Naive thymus-derived CD4-positive, alpha-beta T cell (primary cell): ENCODE data around the gene RETN. TPM values are rescaled to one million over a fixed set of nuclear protein-coding genes. Genes with fewer than 3 reads are reported as not detected.
"Not testable (repeated sequence)": the region's sequence is repeated elsewhere in the genome, so short reads cannot be mapped to it uniquely, and the experiment has no call there.

ENCODE experiments used
- ATAC-seq: fragments of 150-1000 bp; cut with Tn5 transposase; 2 replicates; pipeline ENCODE4 v1.10.0; 2021; ENCODE audit warnings: mild to moderate bottlenecking, moderate library complexity
- CTCF ChIA-PET: fragments of 350-600 bp; sonication (Branson Sonifier 250); formaldehyde crosslinking; loops from one replicate; lab custom pipeline; 2021; ENCODE audit warnings: antibody characterized with exemption; lab: Charles Lee
- POLR2A ChIA-PET: fragments of 350-600 bp; sonication (Branson Sonifier 250); formaldehyde crosslinking; loops from one replicate; lab custom pipeline; 2021; ENCODE audit warnings: antibody characterized with exemption, inconsistent platforms; lab: Charles Lee
- DNase-seq, 9 donors: peaks; one replicate each; pipeline versions ENCODE4 v3.0.0 to v3.0.0-alpha.2; 2020 to 2022; ENCODE audit warnings: mixed read lengths in 1 of 9
- H3K27ac ChIP-seq: one replicate; pipeline ENCODE4 v1.7.0; 2013; ENCODE audit warnings: mild to moderate bottlenecking, low read depth, low read length, moderate library complexity
- H3K27me3 ChIP-seq, 2 donors: one replicate each; pipeline ENCODE4 v1.7.0; 2013; ENCODE audit warnings: low read length in 2 of 2, mild to moderate bottlenecking in 2 of 2, moderate library complexity in 2 of 2; ENCODE audit not compliant: control insufficient read depth in 2 of 2, insufficient read depth in 2 of 2
- H3K36me3 ChIP-seq, 3 experiments: 1 replicate in 2 of 3; 2 replicates in 1 of 3; pipeline ENCODE4 v1.7.0; 2013; ENCODE audit warnings: low read length in 3 of 3, mild to moderate bottlenecking in 3 of 3, moderate library complexity in 1 of 3; ENCODE audit not compliant: insufficient read depth in 3 of 3, control insufficient read depth in 2 of 3
- H3K4me1 ChIP-seq, 2 donors: one replicate each; pipeline ENCODE4 v1.7.0; 2013; ENCODE audit warnings: low read length in 2 of 2, mild to moderate bottlenecking in 2 of 2, moderate library complexity in 1 of 2; ENCODE audit not compliant: control insufficient read depth in 2 of 2, insufficient read depth in 2 of 2
- H3K4me3 ChIP-seq: 2 replicates; pipeline ENCODE4 v1.7.0; 2013; ENCODE audit warnings: mild to moderate bottlenecking, low read length
- H3K9me3 ChIP-seq, 3 experiments: 1 replicate in 2 of 3; 2 replicates in 1 of 3; pipeline ENCODE4 v1.7.0; 2013; ENCODE audit warnings: low read length in 3 of 3; ENCODE audit not compliant: control insufficient read depth in 2 of 3
- H3K27ac Mint-ChIP-seq, 9 donors: one replicate each; pipeline ENCODE4 v1.8.0; 2020 to 2022; ENCODE audit warnings: mixed read lengths in 9 of 9, mild to moderate bottlenecking in 8 of 9, moderate library complexity in 5 of 9, inconsistent platforms in 2 of 9
- H3K27me3 Mint-ChIP-seq, 5 donors: one replicate each; pipeline ENCODE4 v1.8.0; 2021 to 2022; ENCODE audit warnings: mixed read lengths in 5 of 5, mild to moderate bottlenecking in 1 of 5
- H3K36me3 Mint-ChIP-seq, 5 donors: one replicate each; pipeline ENCODE4 v1.8.0; 2020 to 2022; ENCODE audit warnings: mixed read lengths in 5 of 5, mild to moderate bottlenecking in 3 of 5, inconsistent platforms in 1 of 5
- H3K4me1 Mint-ChIP-seq, 7 donors: one replicate each; pipeline ENCODE4 v1.8.0; 2020 to 2022; ENCODE audit warnings: mixed read lengths in 7 of 7, mild to moderate bottlenecking in 3 of 7, inconsistent platforms in 1 of 7
- H3K4me3 Mint-ChIP-seq, 10 donors: one replicate each; pipeline ENCODE4 v1.8.0; 2020 to 2022; ENCODE audit warnings: mild to moderate bottlenecking in 10 of 10, mixed read lengths in 10 of 10, moderate library complexity in 6 of 10, inconsistent platforms in 2 of 10
- H3K9me3 Mint-ChIP-seq, 11 donors: one replicate each; pipeline ENCODE4 v1.8.0; 2020 to 2022; ENCODE audit warnings: mixed read lengths in 11 of 11, mild to moderate bottlenecking in 4 of 11, inconsistent platforms in 1 of 11, moderate library complexity in 1 of 11
- intact Hi-C, 2 donors: fragments of 100-400 bp; cut with micrococcal nuclease; formaldehyde crosslinking; loops; one replicate each; pipeline ENCODE4 v1.15.1; 2023
- polyA plus RNA-seq, 2 donors: library from polyadenylated mRNA; unstranded; fragments of 300-500 nt; fragmentation: Illumina TruSeq; gene quantifications; one replicate each; pipeline ENCODE4 v1.2.3, GENCODE V29; 2021
- total RNA-seq, 6 experiments: library from RNA in 5 of 6; stranded (reverse) in 5 of 6; gene quantifications; 1 replicate in 5 of 6; 2 replicates in 1 of 6; pipeline ENCODE4 v1.2.3 and lab custom pipeline; 2021 to 2026

RETN gene
- total and polyA plus RNA-seq, 7 experiments from 2014 or later: 3.4 TPM; not detected in 6

DNA sequence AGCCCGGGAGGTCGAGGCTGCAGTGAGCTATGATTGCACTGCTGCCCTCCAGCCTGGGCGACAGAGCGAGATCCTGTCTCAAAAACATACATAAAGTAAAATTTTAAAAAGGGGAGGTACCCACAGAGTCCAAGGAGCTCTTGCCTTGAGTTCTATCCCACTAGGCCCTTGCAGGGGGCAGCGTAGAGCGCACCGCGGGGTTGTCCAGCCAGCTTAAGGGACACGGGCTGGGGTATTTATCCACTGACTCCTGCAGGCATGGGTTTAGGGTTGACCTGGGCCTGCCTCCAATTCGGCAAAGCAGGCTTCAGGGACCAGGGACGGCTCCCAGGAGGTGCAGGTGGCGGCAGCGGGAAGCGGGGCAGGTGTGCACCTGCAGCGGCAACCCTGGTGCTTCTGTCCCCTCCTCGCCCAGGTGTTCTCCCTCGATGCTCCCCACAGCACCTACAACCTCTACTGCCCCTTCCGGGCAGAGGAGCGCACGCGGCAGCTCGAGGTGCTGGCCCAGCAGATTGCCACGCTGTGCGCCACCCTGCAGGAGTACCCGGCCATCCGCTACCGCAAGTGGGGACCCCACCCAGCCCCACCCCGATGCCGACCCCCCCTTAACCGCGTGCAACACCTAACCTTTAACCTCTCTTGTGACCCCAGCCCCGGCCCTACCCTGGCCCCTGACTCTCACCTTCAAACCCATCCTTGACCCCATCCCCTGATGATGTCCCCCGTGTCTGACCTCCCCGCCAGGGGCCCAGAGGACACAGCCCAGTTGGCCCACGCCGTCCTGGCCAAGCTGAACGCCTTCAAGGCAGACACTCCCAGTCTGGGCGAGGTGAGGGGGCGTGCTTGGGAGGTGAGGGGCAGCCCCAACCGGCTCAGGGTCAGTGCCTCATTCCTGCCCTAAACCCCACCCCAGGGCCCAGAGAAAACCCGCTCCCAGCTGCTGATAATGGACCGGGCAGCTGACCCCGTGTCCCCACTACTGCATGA is 27.3 kb upstream of the RETN start:
- no peaks in the 10 kb centered on the region for H3K9me3 ChIP-seq
- no peaks in the 10 kb centered on the region for H3K27me3 Mint-ChIP-seq
- H3K4me1 ChIP-seq: peaks cover 2 to 10% of the 10 kb centered on the region in 2 donors
- H3K4me1 Mint-ChIP-seq: peaks cover 9 to 31% (median 24%) of the 10 kb centered on the region in 7 donors
- peaks cover 0 to 59% (median 3%) of the 10 kb centered on the region in 3 experiments for H3K36me3 ChIP-seq
- H3K9me3 Mint-ChIP-seq: peaks cover 0 to 5% (median 0%) of the 10 kb centered on the region in 11 donors
- H3K4me3 ChIP-seq: no peak overlapping the region
- DNase-seq (peak in 1 of 9 donors; percentile 9), ATAC-seq (no peak)
- H3K27ac ChIP-seq: no peak overlapping the region
- intact Hi-C loops: no loop called here
- peaks cover 0 to 20% (median 8%) of the 10 kb centered on the region in 5 donors for H3K36me3 Mint-ChIP-seq
- CTCF ChIA-PET: interaction anchor here (0.7 kb wide), 1 partner anchor 158 kb away, joined by 3 read pairs; no protein-coding TSS in a partner anchor
- POLR2A ChIA-PET: interaction anchor here (0.6 to 1.2 kb wide), 5 partner anchors 12 to 314 kb away, joined by 3 to 4 read pairs (median 3); partner anchors contain the start of gene PET100
- H3K27me3 ChIP-seq: no peaks in the 10 kb centered on the region
- H3K27ac Mint-ChIP-seq: no peak overlapping the region
- no peak overlapping the region for H3K4me3 Mint-ChIP-seq

GRCh38 chr19:7642295-7643030 is 26.4 kb upstream of the RETN start:
- CTCF ChIA-PET: interaction anchor here (0.7 kb wide), 1 partner anchor 157 kb away, joined by 3 read pairs; no protein-coding TSS in a partner anchor
- peak in 1 of 9 donors; percentile 8 for DNase-seq
- H3K27me3 ChIP-seq: no peaks in the 10 kb centered on the region
- H3K9me3 ChIP-seq: no peaks in the 10 kb centered on the region
- Mint-ChIP-seq H3K4me3 (no peak overlapping the region), H3K27ac (no peak overlapping the region), H3K4me1 (peaks cover 9 to 31% (median 21%) of the 10 kb centered on the region in 7 donors), H3K9me3 (peaks cover 0 to 5% (median 0%) of the 10 kb centered on the region in 11 donors), H3K27me3 (no peaks in the 10 kb centered on the region), H3K36me3 (peaks cover 0 to 20% (median 8%) of the 10 kb centered on the region in 5 donors)
- no peak for ATAC-seq
- peaks cover 0 to 7% of the 10 kb centered on the region in 2 donors for H3K4me1 ChIP-seq
- no peak overlapping the region for H3K27ac ChIP-seq
- peaks cover 0 to 68% (median 3%) of the 10 kb centered on the region in 3 experiments for H3K36me3 ChIP-seq
- no peak overlapping the region for H3K4me3 ChIP-seq
- POLR2A ChIA-PET: interaction anchor here (0.6 to 1.2 kb wide), 3 partner anchors 11 to 13 kb away, joined by 3 to 4 read pairs (median 3); partner anchors contain the start of gene PET100
- intact Hi-C loops: no loop called here

DNA sequence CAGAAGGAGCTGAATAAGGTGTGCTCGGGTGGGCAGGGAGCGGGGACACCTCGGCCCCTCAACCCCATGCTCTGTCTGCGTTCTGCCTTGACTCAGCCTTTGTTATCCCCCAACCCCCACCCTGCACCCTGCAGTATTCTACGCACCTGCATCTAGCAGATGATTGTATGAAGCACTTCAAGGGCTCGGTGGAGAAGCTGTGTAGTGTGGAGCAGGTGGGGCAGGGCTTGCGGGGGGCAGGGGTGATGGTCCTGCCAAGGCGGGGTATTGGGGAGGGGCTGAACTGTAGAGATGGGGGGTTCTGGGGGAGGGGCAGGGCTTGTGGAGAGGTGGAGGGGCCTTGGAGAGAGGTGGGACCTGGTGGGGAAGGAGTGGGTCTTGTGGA is 25.8 kb upstream of the RETN start:
- peaks cover 0 to 5% (median 0%) of the 10 kb centered on the region in 11 donors for H3K9me3 Mint-ChIP-seq
- Histone ChIP-seq H3K4me3 (no peak overlapping the region), H3K4me1 (peaks cover 0 to 1% of the 10 kb centered on the region in 2 donors), H3K27me3 (no peaks in the 10 kb centered on the region), H3K27ac (no peak overlapping the region), H3K36me3 (peaks cover 0 to 69% (median 3%) of the 10 kb centered on the region in 3 experiments), H3K9me3 (no peaks in the 10 kb centered on the region)
- no peak overlapping the region for H3K4me3 Mint-ChIP-seq
- intact Hi-C loops: no loop called here
- H3K36me3 Mint-ChIP-seq: peaks cover 0 to 22% (median 8%) of the 10 kb centered on the region in 5 donors
- no peaks in the 10 kb centered on the region for H3K27me3 Mint-ChIP-seq
- H3K27ac Mint-ChIP-seq: no peak overlapping the region
- ChIA-PET POLR2A (interaction anchor here (1.0 to 1.2 kb wide), 2 partner anchors 12 kb away, joined by 3 to 4 read pairs; no protein-coding TSS in a partner anchor), CTCF (no interaction called here)
- peaks cover 9 to 28% (median 16%) of the 10 kb centered on the region in 7 donors for H3K4me1 Mint-ChIP-seq
- ATAC-seq: no peak
- no peak for DNase-seq

- H3K27ac ChIP-seq, intact Hi-C loops, H3K27ac Mint-ChIP-seq, H3K4me1 ChIP-seq, H3K9me3 Mint-ChIP-seq, H3K9me3 ChIP-seq, ATAC-seq, H3K4me3 Mint-ChIP-seq, H3K27me3 Mint-ChIP-seq, H3K27me3 ChIP-seq, H3K4me3 ChIP-seq: not testable (repeated sequence)
- peak in 1 of 9 donors; percentile 32 for DNase-seq
- ChIA-PET CTCF (interaction anchor here (0.6 kb wide), 1 partner anchor 13 kb away, joined by 3 read pairs; no protein-coding TSS in a partner anchor), POLR2A (interaction anchor here (0.7 kb wide), 1 partner anchor 1927 kb away, joined by 6 read pairs; no protein-coding TSS in a partner anchor)
- peaks cover 0 to 21% (median 8%) of the 10 kb centered on the region in 5 donors for H3K36me3 Mint-ChIP-seq
- peaks cover 9 to 24% (median 14%) of the 10 kb centered on the region in 7 donors for H3K4me1 Mint-ChIP-seq
- peaks cover 0 to 69% (median 3%) of the 10 kb centered on the region in 3 experiments for H3K36me3 ChIP-seq
Measured at GRCh38 chr19:7643629-7644549, 25.0 kb upstream of the RETN start.

DNA sequence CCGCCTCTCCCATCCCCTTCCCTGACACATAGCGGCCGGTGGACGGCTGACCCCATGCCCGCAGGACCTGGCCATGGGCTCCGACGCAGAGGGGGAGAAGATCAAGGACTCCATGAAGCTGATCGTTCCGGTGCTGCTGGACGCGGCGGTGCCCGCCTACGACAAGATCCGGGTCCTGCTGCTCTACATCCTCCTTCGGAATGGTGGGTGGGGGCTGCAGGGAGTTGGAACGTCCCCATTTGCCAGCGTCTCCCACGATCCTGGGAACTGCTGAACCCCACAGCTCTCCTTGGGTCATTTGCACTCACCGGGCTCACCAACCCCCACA is 24.3 kb upstream of the RETN start:
- DNase-seq (no peak), ATAC-seq (no peak)
- ChIA-PET CTCF (interaction anchor here (1.0 kb wide), 1 partner anchor 105 kb away, joined by 3 read pairs; no protein-coding TSS in a partner anchor), POLR2A (no interaction called here)
- Mint-ChIP-seq H3K9me3 (peaks cover 0 to 5% (median 0%) of the 10 kb centered on the region in 11 donors), H3K27me3 (no peaks in the 10 kb centered on the region), H3K4me3 (no peak overlapping the region), H3K4me1 (peaks cover 7 to 18% (median 10%) of the 10 kb centered on the region in 7 donors), H3K27ac (no peak overlapping the region), H3K36me3 (peaks cover 0 to 19% (median 8%) of the 10 kb centered on the region in 5 donors)
- Histone ChIP-seq H3K27me3 (no peaks in the 10 kb centered on the region), H3K27ac (no peak overlapping the region), H3K9me3 (no peaks in the 10 kb centered on the region), H3K4me1 (no peaks in the 10 kb centered on the region), H3K4me3 (no peak overlapping the region), H3K36me3 (peaks cover 0 to 66% (median 3%) of the 10 kb centered on the region in 3 experiments)
- intact Hi-C loops: no loop called here
